Measurements from ENCODE around the gene NAT16. TPM values are rescaled to one million over a fixed set of nuclear protein-coding genes. Genes with fewer than 3 reads are reported as not detected.

NAT16 gene
- total and polyA plus RNA-seq, 2 of the 4 experiments (the other 2 are of a cell fraction), result 0.05 TPM; not detected in 1

DNA sequence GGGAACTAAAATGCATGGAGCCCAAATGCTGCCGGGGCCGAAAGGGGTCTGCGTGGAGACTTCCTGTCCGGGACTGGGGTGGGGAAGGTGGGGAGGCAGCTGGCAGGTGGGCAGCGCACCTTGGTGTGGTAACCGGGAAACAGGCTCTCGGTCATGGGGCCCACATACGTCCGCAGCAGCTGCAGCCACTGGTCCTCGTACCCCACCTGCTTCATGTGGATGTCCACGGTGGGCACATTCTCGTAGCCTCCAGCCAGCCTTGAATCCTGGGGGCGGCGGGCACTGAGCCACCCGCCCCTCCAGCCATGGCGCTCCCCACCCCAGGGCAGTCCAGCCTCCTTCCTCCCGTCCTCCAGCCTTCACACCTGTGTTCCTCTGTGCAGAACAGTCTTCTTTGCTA is 27.4 kb upstream of the NAT16 start:
- ChIA-PET POLR2A (ENCODE audit: unreplicated experiment) (interaction anchor here (0.8 kb wide), 1 partner anchor 10 kb away, joined by 5 read pairs; the partner anchor contains the start of gene ZNHIT1), CTCF (interaction anchor here (0.6 to 1.1 kb wide), 2 partner anchors 14 to 56 kb away, joined by 3 read pairs; no protein-coding TSS in a partner anchor)
- no peak for DNase-seq
- Histone ChIP-seq H3K27ac (ENCODE audit: insufficient read depth, low read length) (no peak overlapping the region), H3K4me1 (ENCODE audit: control insufficient read depth, insufficient read depth, low read length) (no peaks in the 10 kb centered on the region), H3K9ac (ENCODE audit: low read depth, low read length) (no peak overlapping the region), H2AFZ (replicated peaks; ENCODE audit: low read length, poor library complexity) (no peak overlapping the region), H3K9me1 (ENCODE audit: insufficient read depth, low read length) (no peaks in the 10 kb centered on the region), H4K5ac (ENCODE audit: low read depth, low read length) (no peak overlapping the region), H2BK120ac (ENCODE audit: low read depth, low read length) (no peak overlapping the region), H2AK9ac (replicated peaks; ENCODE audit: low read depth, low read length, poor library complexity) (no peak overlapping the region), H3K4ac (ENCODE audit: low read depth, low read length) (no peak overlapping the region), H3K4me3 (ENCODE audit: insufficient read depth, low read depth, low read length) (no peak overlapping the region), H3K56ac (ENCODE audit: extremely low read depth, insufficient read depth, low read length) (no peak overlapping the region), H2AK5ac (ENCODE audit: low read depth, low read length) (no peak overlapping the region), H4K8ac (ENCODE audit: low read depth in 2 of 2, low read length in 2 of 2) (no peak overlapping the region), H3K23ac (ENCODE audit: low read depth, low read length) (no peak overlapping the region), H2BK15ac (ENCODE audit: low read depth, low read length) (no peak overlapping the region), H4K20me1 (ENCODE audit: insufficient read depth, low read length) (no peaks in the 10 kb centered on the region; the same call in 1 of the 2 replicates), H2BK20ac (ENCODE audit: low read depth, low read length) (no peak overlapping the region), H4K91ac (ENCODE audit: insufficient read depth, low read depth, low read length) (no peak overlapping the region), H2BK5ac (ENCODE audit: low read depth, low read length, poor library complexity, severe bottlenecking) (no peak overlapping the region), H3K4me2 (ENCODE audit: low read depth, low read length) (no peak overlapping the region), H3K27me3 (ENCODE audit: control insufficient read depth, insufficient read depth, low read length) (peaks cover 14% of the 10 kb centered on the region), H3K79me1 (ENCODE audit: low read depth in 1 of 2, low read length in 2 of 2) (no peaks in the 10 kb centered on the region), H3K14ac (replicated peaks; ENCODE audit: low read depth, low read length) (no peak overlapping the region), H3K18ac (ENCODE audit: low read depth, low read length) (no peak overlapping the region), H3K9me3 (ENCODE audit: control insufficient read depth, insufficient read depth, low read length) (no peaks in the 10 kb centered on the region), H3K36me3 (ENCODE audit: control insufficient read depth, insufficient read depth, low read length) (peaks cover 45% of the 10 kb centered on the region)
- BruUV-seq (replicated peaks), result no TSS peak
- dilution Hi-C loops (cut with HindIII; ENCODE audit: low sequenced_read_pairs, unreplicated experiment) (no loop called here), intact Hi-C loops (cut with micrococcal nuclease) (no loop called here), in situ Hi-C loops (cut with MboI; ENCODE audit: low sequenced_read_pairs) (no loop called here)
- 88% methylated on average over 8 of the region's 17 CpGs; no CpG with 5 or more reads in 1 of the 2 experiments for WGBS, 2 experiments (ENCODE audit: extremely low coverage in 2 of 2, insufficient read length in 1 of 2)
- TF ChIP-seq POLR2A (IDR thresholded peaks at IDR 0.05; ENCODE audit: low read depth, low read length) (no peak), SMC3 (IDR thresholded peaks at IDR 0.05; ENCODE audit: low read depth, low read length) (no peak), MAZ (IDR thresholded peaks at IDR 0.05; ENCODE audit: borderline replicate concordance, low read depth, low read length) (no peak), NFE2L2 (IDR thresholded peaks at IDR 0.05; ENCODE audit: low read depth, low read length) (no peak), MXI1 (IDR thresholded peaks at IDR 0.05; ENCODE audit: borderline replicate concordance, low read depth, low read length) (no peak), CEBPB (IDR thresholded peaks at IDR 0.05; ENCODE audit: low read depth, low read length) (no peak), FOS (IDR thresholded peaks at IDR 0.05; ENCODE audit: low read depth, low read length) (no peak), BHLHE40 (IDR thresholded peaks at IDR 0.05; ENCODE audit: low read depth, low read length) (no peak), MAFK (IDR thresholded peaks at IDR 0.05; ENCODE audit: low read depth, low read length) (no peak), RCOR1 (IDR thresholded peaks at IDR 0.05; ENCODE audit: insufficient replicate concordance, low read length) (no peak), RFX5 (IDR thresholded peaks at IDR 0.05; ENCODE audit: low read depth, low read length) (no peak)
- TF ChIP-seq, protein P1, sequence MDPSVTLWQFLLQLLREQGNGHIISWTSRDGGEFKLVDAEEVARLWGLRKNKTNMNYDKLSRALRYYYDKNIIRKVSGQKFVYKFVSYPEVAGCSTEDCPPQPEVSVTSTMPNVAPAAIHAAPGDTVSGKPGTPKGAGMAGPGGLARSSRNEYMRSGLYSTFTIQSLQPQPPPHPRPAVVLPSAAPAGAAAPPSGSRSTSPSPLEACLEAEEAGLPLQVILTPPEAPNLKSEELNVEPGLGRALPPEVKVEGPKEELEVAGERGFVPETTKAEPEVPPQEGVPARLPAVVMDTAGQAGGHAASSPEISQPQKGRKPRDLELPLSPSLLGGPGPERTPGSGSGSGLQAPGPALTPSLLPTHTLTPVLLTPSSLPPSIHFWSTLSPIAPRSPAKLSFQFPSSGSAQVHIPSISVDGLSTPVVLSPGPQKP (IDR thresholded peaks at IDR 0.05; ENCODE audit: borderline replicate concordance, low read depth, low read length), result no peak
- no peak for ATAC-seq (ENCODE audit: low read depth)
